Parathyroid adenoma (tissue), 2 donors: ENCODE measurements around the gene EMSY.

Experiments
- H2AFZ ChIP-seq: fragments of 300-600 bp; sonication (generic); one replicate; pipeline ENCODE4 v1.7.0; 2017; ENCODE audit warnings: antibody characterized with exemption, mild to moderate bottlenecking
- H3K27ac ChIP-seq: fragments of 300-600 bp; sonication (generic); one replicate; pipeline ENCODE4 v1.7.0; 2017
- H3K27me3 ChIP-seq: fragments of 300-600 bp; sonication (generic); one replicate; pipeline ENCODE4 v1.7.0; 2017; ENCODE audit warnings: low read length; ENCODE audit not compliant: control insufficient read depth, insufficient read depth
- H3K36me3 ChIP-seq: fragments of 300-600 bp; sonication (generic); one replicate; pipeline ENCODE4 v1.7.0; 2017; ENCODE audit warnings: low read length; ENCODE audit not compliant: control insufficient read depth, insufficient read depth
- H3K4me1 ChIP-seq: fragments of 300-600 bp; sonication (generic); one replicate; pipeline ENCODE4 v1.7.0; 2017; ENCODE audit warnings: control low read depth
- H3K4me2 ChIP-seq: fragments of 300-600 bp; sonication (generic); one replicate; pipeline ENCODE4 v1.7.0; 2017; ENCODE audit warnings: low read length
- H3K4me3 ChIP-seq: fragments of 300-600 bp; sonication (generic); one replicate; pipeline ENCODE4 v1.7.0; 2017; ENCODE audit warnings: low read depth, low read length
- H3K79me2 ChIP-seq: fragments of 300-600 bp; sonication (generic); one replicate; pipeline ENCODE4 v1.7.0; 2017; ENCODE audit warnings: control low read depth
- H3K9ac ChIP-seq: fragments of 300-600 bp; sonication (generic); one replicate; pipeline ENCODE4 v1.7.0; 2017; ENCODE audit warnings: mild to moderate bottlenecking
- H3K9me3 ChIP-seq: fragments of 300-600 bp; sonication (generic); one replicate; pipeline ENCODE4 v1.7.0; 2017; ENCODE audit warnings: low read length; ENCODE audit not compliant: control insufficient read depth
- CTCF ChIP-seq: fragments of 300-600 bp; sonication (generic); IDR thresholded peaks from one replicate; pipeline ENCODE4 v1.7.0; 2017; ENCODE audit warnings: antibody characterized with exemption, mild to moderate bottlenecking
- donor health status: primary hyperparathyroidism.

EMSY gene

GRCh38 chr11:76523147-76523546 lies 78.3 kb downstream of the EMSY start:
- H3K27me3 ChIP-seq, result no peaks in the 10 kb centered on the region
- no peak for TF ChIP-seq CTCF
- H2AFZ ChIP-seq, result no peak overlapping the region
- H3K4me1 ChIP-seq, result no peaks in the 10 kb centered on the region
- no peak overlapping the region for H3K27ac ChIP-seq
- no peak overlapping the region for H3K4me2 ChIP-seq
- H3K9ac ChIP-seq, result no peak overlapping the region
- H3K9me3 ChIP-seq, result no peaks in the 10 kb centered on the region
- no peak overlapping the region for H3K4me3 ChIP-seq
- no peaks in the 10 kb centered on the region for H3K79me2 ChIP-seq
- no peaks in the 10 kb centered on the region for H3K36me3 ChIP-seq

GRCh38 chr11:76523786-76524436 lies 79.1 kb downstream of the EMSY start:
- no peaks in the 10 kb centered on the region for H3K36me3 ChIP-seq
- H3K27ac ChIP-seq, result no peak overlapping the region

GRCh38 chr11:76524461-76524860 lies 79.6 kb downstream of the EMSY start:
- Histone ChIP-seq H3K4me2 (no peak overlapping the region), H3K4me3 (no peak overlapping the region), H3K79me2 (no peaks in the 10 kb centered on the region), H3K9ac (no peak overlapping the region), H3K9me3 (no peaks in the 10 kb centered on the region), H3K36me3 (no peaks in the 10 kb centered on the region), H3K27ac (no peak overlapping the region), H3K4me1 (no peaks in the 10 kb centered on the region), H3K27me3 (no peaks in the 10 kb centered on the region), H2AFZ (no peak overlapping the region)
- TF ChIP-seq CTCF, result no peak

More at GRCh38 chr11:76523786-76524436, 79.1 kb downstream of the EMSY start:
- Histone ChIP-seq H3K4me2 (no peak overlapping the region), H3K4me3 (no peak overlapping the region), H3K27me3 (no peaks in the 10 kb centered on the region), H3K4me1 (no peaks in the 10 kb centered on the region), H3K79me2 (no peaks in the 10 kb centered on the region), H3K9me3 (no peaks in the 10 kb centered on the region), H2AFZ (no peak overlapping the region), H3K9ac (no peak overlapping the region)
- no peak for TF ChIP-seq CTCF

- Histone ChIP-seq H3K27me3 (no peaks in the 10 kb centered on the region), H3K4me3 (no peak overlapping the region), H3K4me2 (no peak overlapping the region), H3K9ac (no peak overlapping the region), H2AFZ (no peak overlapping the region), H3K79me2 (no peaks in the 10 kb centered on the region), H3K27ac (no peak overlapping the region), H3K9me3 (no peaks in the 10 kb centered on the region), H3K36me3 (no peaks in the 10 kb centered on the region), H3K4me1 (no peaks in the 10 kb centered on the region)
- TF ChIP-seq CTCF, result no peak
Observed at GRCh38 chr11:76524919-76525318, 80.1 kb downstream of the EMSY start.

- Histone ChIP-seq H2AFZ (no peak overlapping the region), H3K79me2 (no peaks in the 10 kb centered on the region), H3K4me1 (no peaks in the 10 kb centered on the region), H3K4me2 (no peak overlapping the region), H3K36me3 (no peaks in the 10 kb centered on the region), H3K9ac (no peak overlapping the region), H3K4me3 (no peak overlapping the region), H3K9me3 (no peaks in the 10 kb centered on the region), H3K27ac (no peak overlapping the region), H3K27me3 (no peaks in the 10 kb centered on the region)
- TF ChIP-seq CTCF, result no peak
Observed at GRCh38 chr11:76526878-76527277, 82.1 kb downstream of the EMSY start.
